Adrenal gland (tissue), 5 donors: ENCODE measurements around the gene TFE3.

Experiments used
- CTCF ChIP-seq, 6 experiments: fragments of 450-650 bp in 4 of 6; fragments of 200-600 bp in 2 of 6; sonication (generic) in 1 of 6; IDR thresholded peaks; 1 replicate in 5 of 6; 2 replicates in 1 of 6; pipeline versions ENCODE4 v1.5.1 to v1.8.0; 2016 to 2021; ENCODE audit warnings: antibody characterized with exemption in 6 of 6, mild to moderate bottlenecking in 2 of 6, moderate library complexity in 1 of 6
- POLR2A ChIP-seq, 2 donors: fragments of 450-650 bp; IDR thresholded peaks; one replicate each; pipeline ENCODE4 v1.6.1; 2017; ENCODE audit warnings: antibody characterized with exemption in 2 of 2, mild to moderate bottlenecking in 2 of 2, moderate library complexity in 1 of 2
- donor health status: DM: no; HTN: no; CAD: no.

GRCh38 chrX:48981178-48981577 is 62.0 kb downstream of the TFE3 start:
- no peak for TF ChIP-seq CTCF (IDR thresholded peaks at IDR 0.05)
- TF ChIP-seq POLR2A (IDR thresholded peaks at IDR 0.05): no peak
